ENCODE results near the gene ADCY9.
"Not testable (repeated sequence)": the region's sequence is repeated elsewhere in the genome, so short reads cannot be mapped to it uniquely, and the experiment has no call there.

ADCY9 gene

GRCh38 chr16:3950343-3951193 lies 165.7 kb downstream of the ADCY9 start:
- no peak for DNase-seq (ENCODE audit: low spot score)

GRCh38 chr16:3949946-3950342 lies 166.3 kb downstream of the ADCY9 start:
- DNase-seq (ENCODE audit: low spot score): no peak

GRCh38 chr16:3949287-3949686 lies 167.0 kb downstream of the ADCY9 start:
- no peak for DNase-seq (ENCODE audit: low spot score)

DNA sequence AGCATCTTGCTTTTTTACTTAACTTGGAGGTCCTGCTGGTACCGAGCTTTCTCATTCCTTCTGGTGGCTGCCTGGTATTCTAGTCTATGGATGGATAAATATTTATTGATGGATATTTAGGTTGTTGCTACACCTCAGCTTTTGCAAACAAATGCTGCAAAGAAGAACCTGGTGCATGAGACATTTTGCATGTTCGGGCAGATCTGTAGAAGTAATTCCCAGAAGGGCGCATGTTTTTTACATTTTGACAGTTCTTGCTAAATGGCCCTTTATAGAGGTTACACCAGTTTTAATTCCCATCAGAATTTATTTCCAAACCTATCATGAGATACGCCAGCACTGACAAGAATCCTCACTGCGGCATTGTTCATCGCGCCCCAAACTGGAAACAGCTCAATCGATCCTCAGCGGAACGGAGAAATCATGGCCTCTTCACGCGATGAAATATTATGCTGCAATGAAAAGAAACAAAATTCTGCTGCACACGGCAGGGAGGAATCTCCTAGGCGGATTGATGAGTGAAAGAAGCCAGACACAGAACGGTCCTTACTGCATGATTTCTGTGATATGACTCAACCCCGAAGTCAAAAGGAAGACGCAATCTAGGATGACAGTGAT lies 167.8 kb downstream of the ADCY9 start:
- no peak for DNase-seq (ENCODE audit: low spot score)

DNA sequence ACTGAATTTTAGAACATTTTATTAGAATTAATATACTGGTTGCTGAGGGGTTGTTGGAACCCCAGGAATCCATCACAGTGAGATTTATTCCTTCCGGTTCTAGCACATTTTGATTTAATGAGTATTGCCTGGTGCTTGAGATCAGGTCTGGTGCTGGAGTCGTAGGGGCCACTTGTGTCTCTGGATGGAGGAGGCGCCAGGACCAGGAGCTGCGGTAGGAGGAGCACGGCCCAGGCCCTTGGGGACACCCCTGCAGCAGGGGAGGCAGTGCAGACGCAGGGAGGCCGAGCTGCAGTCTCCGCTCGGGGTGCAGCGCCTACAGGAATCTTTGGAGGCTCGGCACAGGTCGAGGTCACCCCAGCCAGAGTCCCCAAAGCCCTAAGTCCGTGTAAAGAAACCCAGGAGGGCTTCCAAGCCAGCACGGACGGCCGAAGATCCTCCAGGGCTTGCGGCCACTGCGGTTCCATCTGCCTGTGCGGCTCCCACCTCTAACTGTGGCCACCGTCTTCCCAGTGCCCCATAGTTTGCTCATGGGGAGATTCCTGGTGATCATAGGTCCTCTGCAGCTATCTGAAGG lies 169.6 kb downstream of the ADCY9 start:
- no peak for DNase-seq (ENCODE audit: low spot score)

DNA sequence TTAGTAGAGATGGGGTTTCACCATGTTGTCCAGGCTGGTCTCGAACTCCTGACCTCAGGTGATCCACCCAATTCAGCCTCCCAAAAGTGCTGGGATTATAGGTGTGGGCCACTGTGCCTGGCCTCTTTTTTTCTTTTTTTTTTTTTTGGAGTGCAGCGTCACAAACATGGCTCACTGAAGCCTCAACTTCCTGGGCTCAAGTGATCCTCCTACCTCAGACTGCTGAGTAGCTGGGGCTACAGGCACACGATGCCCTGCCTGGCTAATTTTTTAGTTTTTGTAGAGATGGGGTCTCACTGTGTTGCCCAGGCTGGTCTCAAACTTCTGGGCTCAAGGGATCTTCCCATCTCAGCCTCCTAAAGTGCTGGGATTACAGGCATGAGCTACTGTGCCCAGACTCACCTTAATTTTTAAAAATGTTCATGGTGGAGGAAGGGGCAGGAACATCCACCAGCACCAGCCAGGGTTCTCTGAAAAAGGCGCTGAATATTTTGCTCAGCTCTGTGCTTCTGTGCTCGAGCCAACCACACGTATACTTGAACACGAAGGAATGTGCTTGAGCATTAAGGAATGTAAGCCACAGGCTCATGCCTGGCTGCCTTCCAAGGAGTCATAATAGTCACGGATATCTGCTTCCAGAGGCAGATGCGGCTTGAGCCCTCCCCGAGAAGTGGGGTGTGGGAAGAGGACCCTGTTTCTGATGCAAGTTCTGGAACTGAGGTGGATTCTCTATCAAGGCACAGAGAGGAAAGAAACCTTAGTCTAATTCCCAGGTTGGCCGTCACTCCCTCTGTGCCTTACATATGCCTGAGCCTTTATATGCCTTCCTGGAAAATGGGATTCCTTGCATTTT lies 170.3 kb downstream of the ADCY9 start:
- no peak for DNase-seq (ENCODE audit: low spot score)

GRCh38 chr16:3944457-3944856 lies 171.8 kb downstream of the ADCY9 start:
- DNase-seq (ENCODE audit: low spot score): not testable (repeated sequence)

DNA sequence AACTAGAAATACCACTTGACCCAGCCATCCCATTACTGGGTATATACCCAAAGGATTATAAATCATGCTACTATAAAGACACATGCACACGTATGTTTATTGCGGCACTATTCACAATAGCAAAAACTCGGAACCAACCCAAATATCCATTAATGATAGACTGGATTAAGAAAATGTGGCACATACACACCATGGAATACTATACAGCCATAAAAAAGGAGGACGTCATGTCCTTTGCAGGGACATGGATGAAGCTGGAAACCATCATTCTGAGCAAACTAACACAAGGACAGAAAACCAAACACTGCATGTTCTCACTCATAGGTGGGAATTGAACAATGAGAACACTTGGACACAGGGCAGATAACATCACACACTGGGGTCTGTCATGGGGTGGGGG lies 174.1 kb downstream of the ADCY9 start:
- not testable (repeated sequence) for DNase-seq (ENCODE audit: low spot score)

DNA sequence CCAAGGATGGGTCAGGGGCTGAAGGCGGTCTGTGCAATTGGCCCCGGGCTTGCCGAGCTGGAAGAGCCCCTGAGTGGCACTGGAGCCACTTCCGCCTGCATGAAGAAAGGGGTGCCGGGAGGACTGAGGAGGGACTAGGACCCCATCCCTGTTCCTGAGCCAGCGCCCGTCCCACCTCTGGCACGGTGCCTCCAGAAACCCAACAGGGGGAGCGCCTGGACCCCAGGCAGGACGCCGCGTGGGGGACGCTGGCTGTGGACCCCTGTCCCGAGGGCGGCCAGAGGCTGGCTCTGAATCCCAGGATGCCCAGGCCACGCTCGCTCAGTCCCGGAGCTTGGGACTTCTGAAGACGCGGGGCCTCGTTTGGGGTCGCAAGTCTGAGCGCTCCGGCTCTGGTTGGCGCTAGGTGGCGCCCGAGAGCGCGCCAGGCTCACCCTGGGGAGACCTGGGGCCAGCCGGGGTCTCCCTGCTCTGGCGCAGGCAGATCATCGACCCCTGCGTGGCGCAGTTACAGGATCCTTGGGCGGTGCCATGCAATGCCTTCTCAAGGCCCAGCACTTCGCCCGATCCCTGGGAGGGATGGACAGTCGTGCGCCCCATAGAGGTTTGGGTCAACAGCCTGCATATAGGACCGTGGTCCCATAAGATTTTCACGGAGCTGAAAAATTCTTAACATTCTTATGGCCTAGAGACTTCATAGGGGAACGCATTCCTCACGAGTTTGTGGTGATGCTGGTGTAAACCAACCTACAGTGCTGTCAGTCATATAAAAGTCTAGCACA lies 177.2 kb downstream of the ADCY9 start:
- DNase-seq (ENCODE audit: low spot score): no peak

DNA sequence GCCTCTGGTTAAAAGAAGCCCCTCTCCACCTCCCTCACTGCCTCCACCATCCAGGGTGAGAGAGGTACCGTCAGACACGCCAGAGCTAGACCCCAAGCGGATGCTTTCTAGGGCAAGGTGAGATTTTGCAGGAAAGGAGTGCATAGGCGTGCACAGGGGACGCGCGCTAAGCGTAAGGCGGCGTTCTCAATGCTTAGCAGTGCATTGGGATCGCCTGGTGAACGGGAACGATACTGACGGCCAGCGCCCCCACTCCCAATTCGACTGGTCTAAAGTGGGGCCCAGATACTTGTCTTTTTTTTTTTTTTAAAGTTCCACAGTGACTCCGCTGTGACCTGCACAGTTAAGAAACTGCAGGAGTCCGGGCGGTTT lies 177.8 kb downstream of the ADCY9 start:
- no peak for DNase-seq (ENCODE audit: low spot score)

- DNase-seq (ENCODE audit: low spot score): no peak
Measured at GRCh38 chr16:3937066-3937875, 179.0 kb downstream of the ADCY9 start.

DNA sequence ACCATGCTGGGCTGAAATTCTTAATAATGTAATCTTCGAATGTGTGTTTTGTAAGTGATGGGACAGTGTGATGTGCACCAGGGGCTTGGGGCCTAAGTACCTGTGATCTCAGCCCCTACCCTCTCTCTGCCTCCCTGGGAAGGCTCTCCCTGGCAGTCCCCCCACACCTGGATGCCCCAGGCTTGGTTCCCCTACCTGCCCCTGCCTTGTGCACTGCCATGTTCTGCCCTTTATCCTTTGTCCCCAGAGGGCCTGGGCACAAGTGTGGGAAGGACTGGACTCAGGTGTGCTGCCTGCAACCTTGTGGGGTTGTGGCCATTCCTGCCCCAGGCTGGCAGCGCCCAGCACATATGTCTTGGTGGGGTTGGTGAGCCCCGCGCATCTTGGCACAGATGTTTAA lies 180.3 kb downstream of the ADCY9 start:
- no peak for DNase-seq (ENCODE audit: low spot score)

- DNase-seq (ENCODE audit: low spot score): no peak
Measured at GRCh38 chr16:3934491-3935181, 181.6 kb downstream of the ADCY9 start.

GRCh38 chr16:3927147-3927546 lies 189.1 kb downstream of the ADCY9 start:
- not testable (repeated sequence) for DNase-seq (ENCODE audit: low spot score)

GRCh38 chr16:3924763-3925162 lies 191.5 kb downstream of the ADCY9 start:
- no peak for DNase-seq (ENCODE audit: low spot score)

- no peak for DNase-seq (ENCODE audit: low spot score)
Measured at GRCh38 chr16:3922241-3922640, 194.0 kb downstream of the ADCY9 start.

DNA sequence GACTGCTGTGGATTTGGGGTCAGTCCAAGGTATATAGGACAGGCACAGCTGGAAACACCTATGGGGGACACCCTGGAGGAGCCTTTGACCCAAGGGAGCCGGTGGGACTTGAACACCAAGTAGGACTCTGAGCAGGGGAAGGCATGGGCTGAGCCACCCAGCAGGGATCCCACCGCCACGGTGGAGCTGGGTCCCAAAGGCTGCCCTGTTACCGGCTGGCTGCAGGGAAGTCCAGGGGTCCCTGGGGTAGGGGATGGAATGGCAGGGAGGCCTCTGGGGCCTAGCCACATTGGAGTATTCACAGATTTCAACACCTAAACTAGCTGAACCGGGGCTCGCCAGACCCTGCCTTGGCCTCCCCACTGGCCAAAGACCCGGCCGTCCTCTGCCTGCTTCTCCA lies 196.0 kb downstream of the ADCY9 start:
- DNase-seq (ENCODE audit: low spot score): no peak

DNA sequence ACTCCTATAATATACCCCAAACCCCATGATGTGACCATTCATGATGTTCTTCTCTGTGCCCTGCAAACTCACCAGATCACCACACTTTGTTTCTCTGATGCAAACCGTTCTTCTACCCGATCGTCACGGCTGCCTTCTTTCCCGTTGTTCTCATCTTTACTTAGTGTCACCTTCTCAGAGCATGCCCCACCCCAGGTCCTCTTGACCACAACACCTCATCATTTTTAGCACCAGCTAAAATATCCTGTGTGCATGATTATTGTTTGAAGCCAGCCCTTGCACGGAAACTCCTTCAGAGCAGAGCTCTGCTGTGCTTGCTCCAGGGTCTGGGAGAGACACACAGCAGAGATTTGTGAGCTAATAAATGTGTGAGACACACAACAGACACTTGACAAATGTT lies 196.8 kb downstream of the ADCY9 start:
- DNase-seq (ENCODE audit: low spot score): no peak

GRCh38 chr16:3915426-3916260 lies 200.6 kb downstream of the ADCY9 start:
- DNase-seq (ENCODE audit: low spot score): no peak

Measured in putamen (tissue), 1 donor.